PFSK-1 (cell line): ENCODE results near the gene MAST4.

Experiments
- FOXP2 ChIP-seq: optimal IDR thresholded peaks from 2 replicates; pipeline ENCODE3; 2011; ENCODE audit warnings: borderline replicate concordance, control low read depth, inconsistent platforms; ENCODE audit not compliant: insufficient read depth; ENCODE audit errors: extremely low read length, extremely low read depth
- POLR2AphosphoS5 ChIP-seq: IDR thresholded peaks from 2 replicates; pipeline ENCODE4 v1.6.1; 2012; ENCODE audit warnings: low read depth, mild to moderate bottlenecking, control low read depth, low read length, moderate library complexity
- REST ChIP-seq, 2 experiments: IDR thresholded peaks; 2 replicates each; pipeline versions ENCODE4 v1.6.1 to v1.8.0; 2011 to 2012; ENCODE audit warnings: low read depth in 2 of 2, low read length in 2 of 2, control low read depth in 1 of 2, inconsistent platforms in 1 of 2, mild to moderate bottlenecking in 1 of 2, moderate library complexity in 1 of 2; ENCODE audit not compliant: insufficient read depth in 1 of 2
- SIN3A ChIP-seq: IDR thresholded peaks from 2 replicates; pipeline ENCODE4 v1.6.1; 2012; ENCODE audit warnings: mild to moderate bottlenecking, low read length, moderate library complexity, borderline replicate concordance; ENCODE audit not compliant: insufficient read depth
- TAF1 ChIP-seq: IDR thresholded peaks from 2 replicates; pipeline ENCODE4 v1.6.1; 2012; ENCODE audit warnings: low read length, control low read depth, borderline replicate concordance; ENCODE audit not compliant: insufficient read depth

MAST4 gene

GRCh38 chr5:66597183-66597757, 1.1 kb downstream of the MAST4 start:
- TF ChIP-seq POLR2AphosphoS5 (no peak), REST (IDR thresholded peaks at IDR 0.05; ENCODE audit: insufficient read depth in 1 of 2, low read depth in 2 of 2, low read length in 2 of 2) (no peak), FOXP2 (no peak), SIN3A (no peak), TAF1 (no peak)

GRCh38 chr5:66602621-66603020, 6.4 kb downstream of the MAST4 start:
- TF ChIP-seq REST (IDR thresholded peaks at IDR 0.05; ENCODE audit: insufficient read depth in 1 of 2, low read depth in 2 of 2, low read length in 2 of 2) (no peak), TAF1 (no peak), POLR2AphosphoS5 (no peak), FOXP2 (no peak), SIN3A (no peak)

GRCh38 chr5:66603164-66603563, 7.0 kb downstream of the MAST4 start:
- no peak for TF ChIP-seq REST (IDR thresholded peaks at IDR 0.05; ENCODE audit: insufficient read depth in 1 of 2, low read depth in 2 of 2, low read length in 2 of 2)
- TF ChIP-seq TAF1, result no peak
- TF ChIP-seq FOXP2, result no peak
- TF ChIP-seq SIN3A, result no peak
- no peak for TF ChIP-seq POLR2AphosphoS5

GRCh38 chr5:66603881-66604280, 7.7 kb downstream of the MAST4 start:
- TF ChIP-seq SIN3A (no peak), TAF1 (no peak), REST (IDR thresholded peaks at IDR 0.05; ENCODE audit: insufficient read depth in 1 of 2, low read depth in 2 of 2, low read length in 2 of 2) (no peak), FOXP2 (no peak), POLR2AphosphoS5 (no peak)

- TF ChIP-seq REST (IDR thresholded peaks at IDR 0.05; ENCODE audit: insufficient read depth in 1 of 2, low read depth in 2 of 2, low read length in 2 of 2), result no peak
- TF ChIP-seq SIN3A, result no peak
- TF ChIP-seq TAF1, result no peak
- TF ChIP-seq FOXP2, result no peak
- no peak for TF ChIP-seq POLR2AphosphoS5
Measured at GRCh38 chr5:66606713-66607112, 10.5 kb downstream of the MAST4 start.
